Muscle layer of duodenum (tissue), 2 donors: ENCODE results near the gene FAM53A.

Source experiments
- H3K27ac ChIP-seq: one replicate; pipeline ENCODE4 v1.7.0; 2013; ENCODE audit warnings: mild to moderate bottlenecking, low read length
- H3K27me3 ChIP-seq: one replicate; pipeline ENCODE4 v1.7.0; 2013; ENCODE audit warnings: low read depth, mild to moderate bottlenecking, control low read depth, low read length
- H3K36me3 ChIP-seq, 2 donors: one replicate each; pipeline ENCODE4 v1.7.0; 2013; ENCODE audit warnings: low read length in 2 of 2, control low read depth in 1 of 2, mild to moderate bottlenecking in 1 of 2; ENCODE audit not compliant: insufficient read depth in 2 of 2, control insufficient read depth in 1 of 2
- H3K4me1 ChIP-seq, 2 donors: one replicate each; pipeline ENCODE4 v1.7.0; 2013; ENCODE audit warnings: low read length in 2 of 2, mild to moderate bottlenecking in 2 of 2, control low read depth in 1 of 2, moderate library complexity in 1 of 2; ENCODE audit not compliant: insufficient read depth in 2 of 2, control insufficient read depth in 1 of 2
- H3K4me3 ChIP-seq, 2 donors: one replicate each; pipeline ENCODE4 v1.7.0; 2013; ENCODE audit warnings: low read length in 2 of 2, low read depth in 1 of 2, mild to moderate bottlenecking in 1 of 2
- H3K9me3 ChIP-seq, 2 donors: one replicate each; pipeline ENCODE4 v1.7.0; 2013; ENCODE audit warnings: low read length in 2 of 2, control low read depth in 1 of 2, mild to moderate bottlenecking in 1 of 2; ENCODE audit not compliant: control insufficient read depth in 1 of 2
- donor health status: healthy.

The FAM53A gene

GRCh38 chr4:1590244-1590643 lies 93.9 kb downstream of the FAM53A start:
- Histone ChIP-seq H3K27me3 (no peaks in the 10 kb centered on the region), H3K27ac (no peak overlapping the region), H3K9me3 (peaks cover 10 to 20% of the 10 kb centered on the region in 2 donors), H3K4me1 (no peaks in the 10 kb centered on the region), H3K4me3 (no peak overlapping the region), H3K36me3 (no peaks in the 10 kb centered on the region)
